ENCODE results near the gene ACBD4.

ACBD4 gene

GRCh38 chr17:45104907-45105624 is 30.4 kb upstream of the ACBD4 start:
- no peak for DNase-seq

GRCh38 chr17:45106096-45106495 is 29.4 kb upstream of the ACBD4 start:
- DNase-seq = peak; percentile 23

- DNase-seq = no peak
These were observed 28.9 kb upstream of the ACBD4 start for GRCh38 chr17:45106582-45106981.

DNA sequence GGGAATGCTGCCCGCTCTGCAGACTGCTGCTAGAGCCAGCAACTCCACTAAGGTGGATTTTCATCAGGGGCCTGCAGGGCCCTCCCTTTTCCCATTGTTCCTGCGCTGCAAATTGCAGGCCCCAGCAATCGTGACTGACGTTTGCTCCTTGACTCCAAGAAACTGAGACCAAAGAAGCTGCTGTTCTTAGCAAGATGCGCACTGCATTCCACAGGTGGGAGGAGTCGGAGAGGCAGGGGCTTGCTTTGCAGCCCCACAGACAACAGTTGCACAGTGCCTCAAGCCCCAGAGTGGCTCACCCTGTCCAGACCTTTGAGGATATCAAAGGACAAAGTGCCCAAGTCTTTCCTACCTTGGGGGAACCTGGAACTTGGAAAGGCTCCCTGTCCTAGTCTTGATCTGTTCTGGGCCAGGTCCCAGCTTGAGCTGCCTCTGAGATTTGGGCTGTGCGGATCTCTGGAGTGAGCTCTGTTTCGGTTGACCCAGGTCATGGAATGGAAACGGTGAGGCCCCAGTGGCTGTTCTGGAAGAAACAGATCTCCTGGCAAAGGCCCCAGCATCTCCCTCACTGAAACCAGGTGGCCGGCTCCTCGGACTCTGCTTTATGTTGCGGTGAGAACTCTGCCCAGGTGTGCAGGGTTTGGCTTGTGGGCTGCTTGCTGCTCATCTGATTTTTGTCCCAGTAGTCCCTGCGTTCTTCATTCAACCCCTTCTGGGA is 28.0 kb upstream of the ACBD4 start:
- peak; percentile 32 for DNase-seq

DNA sequence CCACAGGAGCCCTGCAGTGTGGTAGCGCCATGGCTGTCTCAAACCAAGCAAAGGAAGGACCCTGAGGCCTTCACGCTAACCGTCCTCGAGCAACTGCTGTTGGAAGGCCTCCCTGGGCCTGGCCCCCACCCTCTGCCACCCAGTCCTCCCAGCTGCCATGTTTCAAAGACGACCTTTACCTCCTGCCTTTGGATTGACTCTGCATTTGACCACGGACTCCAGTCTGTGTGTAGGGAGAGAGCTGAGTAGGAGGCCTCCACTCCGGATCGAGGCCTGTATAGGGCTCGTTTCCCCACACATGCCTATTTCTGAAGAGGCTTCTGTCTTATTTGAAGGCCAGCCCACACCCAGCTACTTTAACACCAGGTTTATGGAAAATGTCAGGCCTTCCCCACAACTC is 27.4 kb upstream of the ACBD4 start:
- peak; percentile 22 for DNase-seq

- peak; percentile 27 for DNase-seq
These were observed 26.6 kb upstream of the ACBD4 start for GRCh38 chr17:45108595-45109521.

DNA sequence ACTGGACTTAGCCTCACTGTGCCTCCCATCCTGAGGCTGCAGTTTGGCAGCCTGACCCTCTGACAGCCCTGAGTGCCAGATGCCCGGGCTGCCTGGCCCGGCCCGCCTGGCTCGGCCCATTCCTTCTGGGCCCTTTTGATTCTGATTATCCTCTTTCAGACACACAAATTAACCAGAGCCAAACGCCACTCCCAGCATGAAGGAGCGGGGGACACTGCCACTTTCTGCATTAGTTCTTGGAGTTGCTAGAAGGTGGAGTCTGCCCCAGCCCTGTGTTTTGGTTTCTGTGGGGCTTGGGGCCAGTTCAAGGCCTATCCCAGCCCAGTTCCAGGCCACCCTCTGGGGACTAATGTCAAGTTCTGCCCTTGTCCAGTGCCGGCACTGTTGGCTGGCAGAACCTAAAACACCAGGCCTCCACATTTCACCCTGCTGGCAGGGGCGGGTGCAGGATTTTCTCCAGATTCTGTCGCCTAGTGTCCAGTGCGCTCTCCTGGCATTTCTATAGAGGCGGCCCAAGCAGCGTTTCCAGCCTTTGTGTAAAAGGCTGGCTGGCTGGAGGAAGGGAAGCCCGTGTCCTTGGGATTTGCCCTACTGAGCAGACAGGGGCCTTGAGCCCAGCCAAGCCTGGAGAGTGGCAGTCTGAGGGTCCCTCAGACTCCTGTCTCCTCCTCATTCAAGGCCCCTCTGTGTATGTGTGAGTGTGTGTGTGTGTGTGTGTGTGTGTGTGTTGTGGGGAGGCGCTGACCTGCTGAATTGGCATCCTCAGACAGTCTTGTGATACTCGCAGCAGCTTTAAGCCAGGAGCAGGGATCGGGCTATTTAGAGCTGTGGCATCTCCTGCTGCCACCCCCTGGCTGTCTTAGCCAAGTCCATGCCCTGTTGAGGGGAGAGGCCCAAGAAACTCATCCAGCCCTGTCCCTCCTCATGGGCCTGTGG is 24.5 kb upstream of the ACBD4 start:
- no peak for DNase-seq

DNA sequence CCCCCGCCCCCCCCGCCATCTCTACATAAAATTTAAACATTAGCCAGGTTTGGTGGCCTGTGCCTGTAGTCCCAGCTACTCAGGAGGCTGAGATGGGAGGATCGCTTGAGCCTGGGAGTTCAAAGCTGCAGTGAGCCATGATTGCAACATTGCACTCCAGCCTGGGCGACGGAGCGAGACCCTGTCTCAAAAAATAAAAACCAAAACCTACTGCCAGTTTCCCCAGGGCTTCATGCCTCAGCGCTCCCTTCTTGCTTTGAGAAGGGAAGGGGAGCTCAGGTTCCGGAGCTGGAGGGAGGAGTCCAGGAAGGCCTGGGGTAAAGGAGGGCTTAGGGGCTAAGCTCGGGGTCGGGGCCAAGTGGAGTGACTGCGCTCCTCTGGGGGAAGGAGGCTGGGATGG is 23.6 kb upstream of the ACBD4 start:
- DNase-seq = no peak

- no peak for DNase-seq
These were observed 22.7 kb upstream of the ACBD4 start for GRCh38 chr17:45112559-45113423.

GRCh38 chr17:45113424-45113754 is 22.1 kb upstream of the ACBD4 start:
- DNase-seq = no peak

DNA sequence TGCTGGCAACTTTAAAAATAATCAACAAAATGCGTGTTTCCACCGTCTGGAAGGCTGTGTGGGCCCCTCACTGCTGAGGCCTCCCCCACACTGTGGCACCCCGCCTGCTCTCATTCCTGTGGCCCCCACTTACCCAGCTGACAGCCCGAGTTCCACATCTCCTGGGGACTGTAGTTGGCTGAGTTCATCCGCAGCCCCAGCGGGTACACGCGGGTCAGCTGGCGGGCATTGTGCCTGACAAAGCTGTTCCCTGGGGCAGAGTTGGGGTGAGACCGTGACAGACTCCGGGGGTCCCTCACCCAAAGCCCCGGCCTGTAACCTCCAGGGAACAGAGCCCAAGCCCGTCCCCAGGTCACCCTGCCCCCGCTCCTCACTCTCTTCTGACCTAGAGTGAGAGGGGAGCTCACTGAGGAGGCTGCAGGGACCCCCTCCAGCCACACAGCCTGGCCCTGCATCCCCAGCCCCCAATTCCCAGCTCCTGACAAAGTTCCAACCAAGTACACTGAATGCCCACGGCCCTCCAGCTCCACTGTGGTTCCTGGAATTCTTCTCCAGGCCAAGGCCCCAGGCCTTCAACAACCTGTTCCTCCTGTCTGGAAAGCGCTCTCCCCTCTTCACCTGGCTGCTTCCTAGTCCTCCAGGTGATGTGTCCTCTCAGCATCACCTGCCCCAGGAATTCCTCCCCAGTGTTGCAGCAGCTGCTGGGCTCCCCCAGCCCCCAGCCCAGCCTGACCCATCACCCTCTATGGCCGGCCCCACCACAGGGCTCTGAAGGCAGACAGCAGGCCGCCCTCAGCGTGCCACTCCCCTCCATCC is 21.2 kb upstream of the ACBD4 start:
- no peak for DNase-seq

- DNase-seq = no peak
These were observed 20.4 kb upstream of the ACBD4 start for GRCh38 chr17:45115015-45115625.

GRCh38 chr17:45115871-45116270 is 19.6 kb upstream of the ACBD4 start:
- no peak for DNase-seq

DNA sequence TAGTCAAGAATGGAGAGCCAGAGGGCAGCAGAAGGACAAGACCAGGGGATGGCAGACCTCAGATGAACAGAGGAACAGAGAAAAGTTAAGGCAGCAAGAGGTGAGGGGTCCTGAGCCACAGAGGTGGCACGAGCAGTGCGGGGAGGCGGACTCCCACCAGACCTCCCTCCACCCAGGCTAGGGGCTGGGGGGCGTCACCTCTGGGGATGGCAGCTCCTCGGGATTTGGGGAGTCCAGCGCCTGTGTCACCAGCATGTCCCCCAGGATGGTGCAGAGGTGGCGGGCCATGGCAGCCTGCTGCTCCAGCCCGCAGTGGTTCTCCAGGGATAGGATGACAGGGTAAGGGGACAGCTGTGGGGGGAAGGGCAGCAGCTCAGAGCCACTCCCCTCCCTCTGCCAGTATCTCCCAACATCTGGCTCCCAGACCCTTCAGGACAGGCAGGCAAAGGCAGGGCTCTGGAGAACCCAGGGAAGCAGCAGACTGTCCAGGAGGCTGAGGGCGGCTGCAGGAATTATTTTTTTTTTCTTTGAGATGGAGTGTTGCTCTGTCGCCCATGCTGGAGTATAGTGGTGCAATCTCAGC is 19.0 kb upstream of the ACBD4 start:
- no peak for DNase-seq

DNA sequence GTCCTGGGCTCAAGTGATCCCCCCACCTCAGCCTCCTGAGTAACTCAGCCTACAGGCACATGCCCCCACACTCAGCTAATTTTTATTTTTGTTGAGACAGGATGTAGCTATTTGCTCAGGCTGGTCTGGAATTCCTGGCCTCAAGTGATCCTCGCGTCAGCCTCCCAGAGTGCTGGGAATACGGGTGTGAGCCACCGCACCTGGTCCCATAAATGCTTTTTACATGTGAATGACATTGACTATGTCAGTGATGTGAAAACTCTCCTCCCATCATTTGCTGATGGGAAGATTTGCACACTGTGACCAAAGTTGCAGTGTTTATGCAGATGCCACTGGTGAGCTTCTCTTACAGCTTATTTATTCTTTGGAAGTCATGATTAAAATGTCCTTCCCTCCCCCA is 18.2 kb upstream of the ACBD4 start:
- no peak for DNase-seq

GRCh38 chr17:45117848-45118646 is 17.4 kb upstream of the ACBD4 start:
- DNase-seq = no peak

- no peak for DNase-seq
These were observed 16.8 kb upstream of the ACBD4 start for GRCh38 chr17:45118691-45119090.

DNA sequence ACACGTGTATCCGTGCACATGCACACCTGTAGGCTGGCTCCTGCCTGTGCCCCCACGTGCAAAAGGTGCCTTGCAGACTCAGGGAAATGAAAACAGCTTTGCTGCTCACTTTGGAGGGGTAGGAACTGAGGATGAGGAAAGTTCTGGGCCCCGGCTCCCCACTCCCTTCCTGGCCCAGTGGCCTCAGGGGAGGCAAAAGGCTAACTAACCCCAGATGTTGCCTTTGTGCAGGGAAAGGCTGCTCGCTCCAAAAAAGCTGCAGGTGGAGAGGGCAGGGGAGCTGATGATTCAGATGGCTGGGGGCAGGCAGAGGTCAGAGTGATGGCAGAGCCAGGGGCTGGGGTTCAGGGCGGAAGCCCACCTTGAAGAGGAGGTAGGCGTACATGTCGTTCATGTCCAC is 15.5 kb upstream of the ACBD4 start:
- DNase-seq = no peak

GRCh38 chr17:45120558-45120957 is 14.9 kb upstream of the ACBD4 start:
- no peak for DNase-seq

Measured in left hindlimb (tissue), 1 donor.